GM12878 (cell line): ENCODE results near the gene IL19. TPM values are rescaled to one million over a fixed set of nuclear protein-coding genes. Genes with fewer than 3 reads are reported as not detected.

Experiments used
- CHD1 ChIP-seq: IDR thresholded peaks from 2 replicates; pipeline ENCODE4 v1.6.1; 2012; ENCODE audit warnings: low read depth, low read length, improper control_type of control experiment
- CREM ChIP-seq: IDR thresholded peaks from 2 replicates; pipeline ENCODE4 v1.6.1; 2014; ENCODE audit warnings: antibody characterized with exemption, low read depth
- EED ChIP-seq: sonication (generic); IDR thresholded peaks from 2 replicates; pipeline ENCODE4 v1.6.1; 2016; ENCODE audit warnings: antibody characterized with exemption, low read depth
- EGR1 ChIP-seq, 2 experiments: IDR thresholded peaks; 1 replicate in 1 of 2; 2 replicates in 1 of 2; pipeline ENCODE4 v1.6.1; 2011 to 2012; ENCODE audit warnings: low read depth in 2 of 2, low read length in 2 of 2, borderline replicate concordance in 1 of 2, mild to moderate bottlenecking in 1 of 2, moderate library complexity in 1 of 2
- YY1 ChIP-seq: IDR thresholded peaks from 2 replicates; pipeline ENCODE4 v1.6.1; 2011; ENCODE audit warnings: low read depth, mild to moderate bottlenecking, low read length
- ZNF24 ChIP-seq: fragments of 450-650 bp; IDR thresholded peaks from 2 replicates; pipeline ENCODE4 v1.6.1; 2017; ENCODE audit warnings: antibody characterized with exemption, mild to moderate bottlenecking
- ZSCAN29 ChIP-seq: fragments of 450-650 bp; IDR thresholded peaks from 2 replicates; pipeline ENCODE4 v1.6.1; 2017; ENCODE audit warnings: mild to moderate bottlenecking, moderate library complexity
- polyA plus RNA-seq, 11 experiments: library from polyadenylated mRNA; depleted of rRNA in 4 of 11; unstranded in 6 of 11; stranded (reverse) in 5 of 11; fragments of >200 nt; fragmentation: Nextera tagmentation in 4 of 11; fragmentation: Illumina TruSeq in 1 of 11; extraction: Ambion mirVana in 4 of 11; extraction: Trizol in 1 of 11; gene quantifications; 1 replicate in 1 of 11; 2 replicates in 10 of 11; pipeline versions ENCODE4 v1.2.1 to v1.2.3, GENCODE V29; 2011 to 2016; ENCODE audit warnings: inconsistent platforms in 2 of 11, missing spikeins in 2 of 11, low read depth in 1 of 11
- total RNA-seq, 4 experiments: library from RNA; depleted of rRNA in 3 of 4; stranded (reverse); fragments of >200 nt in 3 of 4; fragmentation: Illumina TruSeq in 1 of 4; extraction: Trizol in 1 of 4; gene quantifications; 2 replicates each; pipeline versions ENCODE4 v1.2.1 to v1.2.3, GENCODE V29; 2013 to 2021
- TF ChIP-seq, protein P1 (sequence below): fragments of 450-650 bp; IDR thresholded peaks from 2 replicates; pipeline ENCODE4 v1.6.1; 2017; ENCODE audit warnings: mild to moderate bottlenecking, moderate library complexity
- TF ChIP-seq, protein P2 (sequence below): fragments of 450-650 bp; IDR thresholded peaks from 2 replicates; pipeline ENCODE4 v1.6.1; 2017; ENCODE audit warnings: low read depth, mild to moderate bottlenecking, moderate library complexity
- TF ChIP-seq, protein P3 (sequence below): fragments of 450-650 bp; IDR thresholded peaks from 2 replicates; pipeline ENCODE4 v1.6.1; 2014; ENCODE audit warnings: mild to moderate bottlenecking
- TF ChIP-seq, protein P4 (sequence below): fragments of 450-650 bp; IDR thresholded peaks from 2 replicates; pipeline ENCODE4 v1.6.1; 2018; ENCODE audit warnings: borderline replicate concordance, mild to moderate bottlenecking; ENCODE audit not compliant: partially characterized antibody

The IL19 gene
- total and polyA plus RNA-seq, 10 of the 15 experiments (the other 5 are each of a cell fraction or from before 2014, with no cell fraction given): 0.10 to 0.73 (median 0.28) TPM; not detected in 6

DNA sequence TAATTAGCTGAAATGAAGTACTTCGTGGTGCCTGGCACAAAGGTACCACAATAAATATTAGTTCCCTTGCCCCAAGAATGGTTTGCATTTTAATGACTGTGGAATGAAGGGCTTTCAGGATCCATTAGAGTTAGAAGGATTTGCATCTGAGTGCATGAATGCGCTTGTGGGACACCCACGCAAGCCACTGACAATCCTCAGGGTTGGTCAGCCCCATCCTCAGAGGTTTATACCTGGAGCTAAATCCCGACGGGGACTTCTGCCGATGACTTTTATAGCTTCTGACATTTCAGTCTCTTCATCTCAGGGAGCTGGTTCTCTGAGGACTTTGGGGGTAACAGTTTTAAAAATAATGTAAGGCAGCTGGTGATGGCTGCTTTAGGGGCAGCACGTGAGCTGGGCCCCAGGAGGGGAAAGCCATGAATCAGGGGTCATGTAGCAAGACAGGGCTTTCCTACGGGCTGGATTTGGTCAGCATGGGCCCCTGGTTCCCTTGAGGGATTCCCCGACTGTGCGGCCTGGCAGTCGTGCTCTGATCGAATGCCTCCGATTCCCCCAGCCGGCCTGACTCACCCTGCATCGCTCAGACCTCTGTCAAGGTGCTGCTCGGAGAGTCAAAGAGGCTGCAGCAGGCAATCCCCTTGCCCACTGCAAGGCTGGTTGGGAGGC is 22.5 kb downstream of the IL19 start (continued):
- peak; percentile 4; the same call in 1 of the 2 replicates for TF ChIP-seq ZNF24
- TF ChIP-seq, protein P1, sequence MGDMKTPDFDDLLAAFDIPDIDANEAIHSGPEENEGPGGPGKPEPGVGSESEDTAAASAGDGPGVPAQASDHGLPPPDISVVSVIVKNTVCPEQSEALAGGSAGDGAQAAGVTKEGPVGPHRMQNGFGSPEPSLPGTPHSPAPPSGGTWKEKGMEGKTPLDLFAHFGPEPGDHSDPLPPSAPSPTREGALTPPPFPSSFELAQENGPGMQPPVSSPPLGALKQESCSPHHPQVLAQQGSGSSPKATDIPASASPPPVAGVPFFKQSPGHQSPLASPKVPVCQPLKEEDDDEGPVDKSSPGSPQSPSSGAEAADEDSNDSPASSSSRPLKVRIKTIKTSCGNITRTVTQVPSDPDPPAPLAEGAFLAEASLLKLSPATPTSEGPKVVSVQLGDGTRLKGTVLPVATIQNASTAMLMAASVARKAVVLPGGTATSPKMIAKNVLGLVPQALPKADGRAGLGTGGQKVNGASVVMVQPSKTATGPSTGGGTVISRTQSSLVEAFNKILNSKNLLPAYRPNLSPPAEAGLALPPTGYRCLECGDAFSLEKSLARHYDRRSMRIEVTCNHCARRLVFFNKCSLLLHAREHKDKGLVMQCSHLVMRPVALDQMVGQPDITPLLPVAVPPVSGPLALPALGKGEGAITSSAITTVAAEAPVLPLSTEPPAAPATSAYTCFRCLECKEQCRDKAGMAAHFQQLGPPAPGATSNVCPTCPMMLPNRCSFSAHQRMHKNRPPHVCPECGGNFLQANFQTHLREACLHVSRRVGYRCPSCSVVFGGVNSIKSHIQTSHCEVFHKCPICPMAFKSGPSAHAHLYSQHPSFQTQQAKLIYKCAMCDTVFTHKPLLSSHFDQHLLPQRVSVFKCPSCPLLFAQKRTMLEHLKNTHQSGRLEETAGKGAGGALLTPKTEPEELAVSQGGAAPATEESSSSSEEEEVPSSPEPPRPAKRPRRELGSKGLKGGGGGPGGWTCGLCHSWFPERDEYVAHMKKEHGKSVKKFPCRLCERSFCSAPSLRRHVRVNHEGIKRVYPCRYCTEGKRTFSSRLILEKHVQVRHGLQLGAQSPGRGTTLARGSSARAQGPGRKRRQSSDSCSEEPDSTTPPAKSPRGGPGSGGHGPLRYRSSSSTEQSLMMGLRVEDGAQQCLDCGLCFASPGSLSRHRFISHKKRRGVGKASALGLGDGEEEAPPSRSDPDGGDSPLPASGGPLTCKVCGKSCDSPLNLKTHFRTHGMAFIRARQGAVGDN: peak; percentile 85
- TF ChIP-seq YY1: peak; percentile 61; the same call in 1 of the 2 replicates
- TF ChIP-seq, protein P2, sequence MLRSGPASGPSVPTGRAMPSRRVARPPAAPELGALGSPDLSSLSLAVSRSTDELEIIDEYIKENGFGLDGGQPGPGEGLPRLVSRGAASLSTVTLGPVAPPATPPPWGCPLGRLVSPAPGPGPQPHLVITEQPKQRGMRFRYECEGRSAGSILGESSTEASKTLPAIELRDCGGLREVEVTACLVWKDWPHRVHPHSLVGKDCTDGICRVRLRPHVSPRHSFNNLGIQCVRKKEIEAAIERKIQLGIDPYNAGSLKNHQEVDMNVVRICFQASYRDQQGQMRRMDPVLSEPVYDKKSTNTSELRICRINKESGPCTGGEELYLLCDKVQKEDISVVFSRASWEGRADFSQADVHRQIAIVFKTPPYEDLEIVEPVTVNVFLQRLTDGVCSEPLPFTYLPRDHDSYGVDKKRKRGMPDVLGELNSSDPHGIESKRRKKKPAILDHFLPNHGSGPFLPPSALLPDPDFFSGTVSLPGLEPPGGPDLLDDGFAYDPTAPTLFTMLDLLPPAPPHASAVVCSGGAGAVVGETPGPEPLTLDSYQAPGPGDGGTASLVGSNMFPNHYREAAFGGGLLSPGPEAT: peak; percentile 70; the same call in 1 of the 2 replicates
- TF ChIP-seq CREM: peak; percentile 82
- TF ChIP-seq CHD1: no peak
- TF ChIP-seq, protein P3, sequence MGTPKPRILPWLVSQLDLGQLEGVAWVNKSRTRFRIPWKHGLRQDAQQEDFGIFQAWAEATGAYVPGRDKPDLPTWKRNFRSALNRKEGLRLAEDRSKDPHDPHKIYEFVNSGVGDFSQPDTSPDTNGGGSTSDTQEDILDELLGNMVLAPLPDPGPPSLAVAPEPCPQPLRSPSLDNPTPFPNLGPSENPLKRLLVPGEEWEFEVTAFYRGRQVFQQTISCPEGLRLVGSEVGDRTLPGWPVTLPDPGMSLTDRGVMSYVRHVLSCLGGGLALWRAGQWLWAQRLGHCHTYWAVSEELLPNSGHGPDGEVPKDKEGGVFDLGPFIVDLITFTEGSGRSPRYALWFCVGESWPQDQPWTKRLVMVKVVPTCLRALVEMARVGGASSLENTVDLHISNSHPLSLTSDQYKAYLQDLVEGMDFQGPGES: no peak
- peak; percentile 94 for TF ChIP-seq EED
- peak in 1 of 2 experiments; percentile 62; a peak in 2 of 3 replicates for TF ChIP-seq EGR1 (IDR thresholded peaks at IDR 0.05; ENCODE audit: borderline replicate concordance in 1 of 2, low read depth in 2 of 2, low read length in 2 of 2)
- no peak for TF ChIP-seq ZSCAN29
- TF ChIP-seq, protein P4, sequence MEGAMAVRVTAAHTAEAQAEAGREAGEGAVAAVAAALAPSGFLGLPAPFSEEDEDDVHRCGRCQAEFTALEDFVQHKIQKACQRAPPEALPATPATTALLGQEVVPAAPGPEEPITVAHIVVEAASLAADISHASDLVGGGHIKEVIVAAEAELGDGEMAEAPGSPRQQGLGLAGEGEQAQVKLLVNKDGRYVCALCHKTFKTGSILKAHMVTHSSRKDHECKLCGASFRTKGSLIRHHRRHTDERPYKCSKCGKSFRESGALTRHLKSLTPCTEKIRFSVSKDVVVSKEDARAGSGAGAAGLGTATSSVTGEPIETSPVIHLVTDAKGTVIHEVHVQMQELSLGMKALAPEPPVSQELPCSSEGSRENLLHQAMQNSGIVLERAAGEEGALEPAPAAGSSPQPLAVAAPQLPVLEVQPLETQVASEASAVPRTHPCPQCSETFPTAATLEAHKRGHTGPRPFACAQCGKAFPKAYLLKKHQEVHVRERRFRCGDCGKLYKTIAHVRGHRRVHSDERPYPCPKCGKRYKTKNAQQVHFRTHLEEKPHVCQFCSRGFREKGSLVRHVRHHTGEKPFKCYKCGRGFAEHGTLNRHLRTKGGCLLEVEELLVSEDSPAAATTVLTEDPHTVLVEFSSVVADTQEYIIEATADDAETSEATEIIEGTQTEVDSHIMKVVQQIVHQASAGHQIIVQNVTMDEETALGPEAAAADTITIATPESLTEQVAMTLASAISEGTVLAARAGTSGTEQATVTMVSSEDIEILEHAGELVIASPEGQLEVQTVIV: no peak
